ENCODE data around the gene TMED10. TPM values are rescaled to one million over a fixed set of nuclear protein-coding genes. Genes with fewer than 3 reads are reported as not detected.

TMED10 gene
- total and polyA plus RNA-seq, 2 of the 13 experiments (the other 11 are each of a cell fraction or from before 2014, with no cell fraction given), result 311 to 377 TPM

GRCh38 chr14:75126679-75127473 lies 49.5 kb downstream of the TMED10 start, which contains the start of gene NEK9 (continued):
- TF ChIP-seq, protein P1, sequence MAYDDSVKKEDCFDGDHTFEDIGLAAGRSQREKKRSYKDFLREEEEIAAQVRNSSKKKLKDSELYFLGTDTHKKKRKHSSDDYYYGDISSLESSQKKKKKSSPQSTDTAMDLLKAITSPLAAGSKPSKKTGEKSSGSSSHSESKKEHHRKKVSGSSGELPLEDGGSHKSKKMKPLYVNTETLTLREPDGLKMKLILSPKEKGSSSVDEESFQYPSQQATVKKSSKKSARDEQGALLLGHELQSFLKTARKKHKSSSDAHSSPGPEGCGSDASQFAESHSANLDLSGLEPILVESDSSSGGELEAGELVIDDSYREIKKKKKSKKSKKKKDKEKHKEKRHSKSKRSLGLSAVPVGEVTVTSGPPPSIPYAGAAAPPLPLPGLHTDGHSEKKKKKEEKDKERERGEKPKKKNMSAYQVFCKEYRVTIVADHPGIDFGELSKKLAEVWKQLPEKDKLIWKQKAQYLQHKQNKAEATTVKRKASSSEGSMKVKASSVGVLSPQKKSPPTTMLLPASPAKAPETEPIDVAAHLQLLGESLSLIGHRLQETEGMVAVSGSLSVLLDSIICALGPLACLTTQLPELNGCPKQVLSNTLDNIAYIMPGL (CRISPR knock-in tag; IDR thresholded peaks at IDR 0.05; ENCODE audit: borderline replicate concordance in 1 of 2, low read depth in 1 of 2), result peak; percentile 93 to 94
- no peak for TF ChIP-seq NFIB (CRISPR knock-in tag; IDR thresholded peaks at IDR 0.05; ENCODE audit: borderline replicate concordance)
- peak; percentile 72; the same call in 1 of the 2 replicates for TF ChIP-seq ZSCAN25 (CRISPR knock-in tag; IDR thresholded peaks at IDR 0.05)
- peak; percentile 89 for TF ChIP-seq ZXDC (CRISPR knock-in tag; IDR thresholded peaks at IDR 0.05)
- TF ChIP-seq, protein P2, sequence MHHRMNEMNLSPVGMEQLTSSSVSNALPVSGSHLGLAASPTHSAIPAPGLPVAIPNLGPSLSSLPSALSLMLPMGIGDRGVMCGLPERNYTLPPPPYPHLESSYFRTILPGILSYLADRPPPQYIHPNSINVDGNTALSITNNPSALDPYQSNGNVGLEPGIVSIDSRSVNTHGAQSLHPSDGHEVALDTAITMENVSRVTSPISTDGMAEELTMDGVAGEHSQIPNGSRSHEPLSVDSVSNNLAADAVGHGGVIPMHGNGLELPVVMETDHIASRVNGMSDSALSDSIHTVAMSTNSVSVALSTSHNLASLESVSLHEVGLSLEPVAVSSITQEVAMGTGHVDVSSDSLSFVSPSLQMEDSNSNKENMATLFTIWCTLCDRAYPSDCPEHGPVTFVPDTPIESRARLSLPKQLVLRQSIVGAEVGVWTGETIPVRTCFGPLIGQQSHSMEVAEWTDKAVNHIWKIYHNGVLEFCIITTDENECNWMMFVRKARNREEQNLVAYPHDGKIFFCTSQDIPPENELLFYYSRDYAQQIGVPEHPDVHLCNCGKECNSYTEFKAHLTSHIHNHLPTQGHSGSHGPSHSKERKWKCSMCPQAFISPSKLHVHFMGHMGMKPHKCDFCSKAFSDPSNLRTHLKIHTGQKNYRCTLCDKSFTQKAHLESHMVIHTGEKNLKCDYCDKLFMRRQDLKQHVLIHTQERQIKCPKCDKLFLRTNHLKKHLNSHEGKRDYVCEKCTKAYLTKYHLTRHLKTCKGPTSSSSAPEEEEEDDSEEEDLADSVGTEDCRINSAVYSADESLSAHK (CRISPR knock-in tag; IDR thresholded peaks at IDR 0.05; ENCODE audit: borderline replicate concordance), result peak; percentile 92; the same call in 1 of the 2 replicates
- peak; percentile 95 for TF ChIP-seq SAP130 (CRISPR knock-in tag; IDR thresholded peaks at IDR 0.05; ENCODE audit: low read depth)
- peak; percentile 88; the same call in 1 of the 2 replicates for TF ChIP-seq NCOA1 (CRISPR knock-in tag; IDR thresholded peaks at IDR 0.05)
- TF ChIP-seq, protein P3, sequence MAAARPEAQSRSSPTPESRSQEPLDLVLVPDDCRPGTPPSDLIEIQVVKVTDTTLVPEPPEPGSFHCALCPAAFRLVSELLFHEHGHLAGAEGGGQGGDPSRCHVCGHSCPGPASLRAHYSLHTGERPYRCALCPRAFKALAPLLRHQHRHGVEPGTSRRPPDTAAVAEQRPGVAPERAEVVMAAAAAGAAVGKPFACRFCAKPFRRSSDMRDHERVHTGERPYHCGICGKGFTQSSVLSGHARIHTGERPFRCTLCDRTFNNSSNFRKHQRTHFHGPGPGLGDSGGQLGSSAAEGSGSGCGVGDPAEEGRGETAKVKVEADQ (CRISPR knock-in tag; IDR thresholded peaks at IDR 0.05; ENCODE audit: borderline replicate concordance), result no peak; the same call in 1 of the 2 replicates
- TF ChIP-seq ZNF510 (CRISPR knock-in tag; IDR thresholded peaks at IDR 0.05; ENCODE audit: low read depth), result no peak; the same call in 1 of the 2 replicates
- TF ChIP-seq NKX3-1 (CRISPR knock-in tag; IDR thresholded peaks at IDR 0.05), result peak; percentile 88
- TF ChIP-seq SIX1 (CRISPR knock-in tag; IDR thresholded peaks at IDR 0.05; ENCODE audit: borderline replicate concordance), result no peak
- TF ChIP-seq SIX4 (CRISPR knock-in tag; IDR thresholded peaks at IDR 0.05), result peak; percentile 61; the same call in 1 of the 2 replicates
- TF ChIP-seq FOXO1 (CRISPR knock-in tag; IDR thresholded peaks at IDR 0.05), result peak; percentile 67
- peak; percentile 77 for TF ChIP-seq POGK (CRISPR knock-in tag; conservative IDR thresholded peaks at IDR 0.05)
- peak; percentile 70 for TF ChIP-seq SMAD3 (CRISPR knock-in tag; IDR thresholded peaks at IDR 0.05)
- no peak for TF ChIP-seq ZNF282 (IDR thresholded peaks at IDR 0.05; ENCODE audit: partially characterized antibody)
- TF ChIP-seq TMF1 (CRISPR knock-in tag; IDR thresholded peaks at IDR 0.05; ENCODE audit: low read depth), result peak; percentile 62
